ENCODE results near the gene FBXL5. TPM values are rescaled to one million over a fixed set of nuclear protein-coding genes. Genes with fewer than 3 reads are reported as not detected.
A peak's percentile ranks its signal among the peaks of the same experiment; 100 is the strongest.

The FBXL5 gene
- total and polyA plus RNA-seq, 2 of the 13 experiments (the other 11 are each of a cell fraction or from before 2014, with no cell fraction given) = 17.4 to 45.3 TPM

GRCh38 chr4:15688051-15688450, 32.9 kb upstream of the FBXL5 start:
- H3K27me3 ChIP-seq (ENCODE audit: control insufficient read depth in 1 of 2, insufficient read depth in 2 of 2, low read length in 2 of 2) = no peaks in the 10 kb centered on the region
- peaks cover 23% of the 10 kb centered on the region for H3K4me1 ChIP-seq (ENCODE audit: insufficient read depth, low read length)
- no peak overlapping the region for H2AFZ ChIP-seq (ENCODE audit: low read length)
- intact Hi-C loops (cut with micrococcal nuclease; ENCODE audit: unreplicated experiment) (loop anchor here (10.0 kb wide), 2 partner anchors 537 to 683 kb away; partner anchors contain the start of genes CPEB2 and TAPT1), in situ Hi-C loops (cut with HindIII; ENCODE audit: extremely low pct_ligation_motif_present, low pct_unique_long_range_greater_than_20kb) (no loop called here)
- no peak overlapping the region for H3K9ac ChIP-seq (ENCODE audit: insufficient read depth, low read depth, low read length)
- H3K4me2 ChIP-seq (ENCODE audit: low read depth, low read length) = no peak overlapping the region
- peaks cover 2 to 18% of the 10 kb centered on the region in 2 experiments; a peak in 3 of 5 replicates for H3K36me3 ChIP-seq (replicated peaks in 1 of 2; ENCODE audit: control insufficient read depth in 1 of 2, insufficient read depth in 2 of 2, low read length in 2 of 2)
- TF ChIP-seq ZNF556 (CRISPR knock-in tag; IDR thresholded peaks at IDR 0.05; ENCODE audit: borderline replicate concordance) = no peak
- TF ChIP-seq ZNF816 (CRISPR knock-in tag; IDR thresholded peaks at IDR 0.05; ENCODE audit: borderline replicate concordance) = no peak
- no peak overlapping the region for H3K27ac ChIP-seq (ENCODE audit: extremely low read length, insufficient read depth, low read length)
- 96% methylated on average over 5 of the region's 5 CpGs for WGBS (ENCODE audit: low lambda C conversion rate)
- CTCF ChIA-PET (ENCODE audit: low intra/inter-chr PET ratio, low total read pairs) = no interaction called here
- peaks cover 16% of the 10 kb centered on the region for H3K79me2 ChIP-seq (ENCODE audit: insufficient read depth, low read length)
- no TSS peak for BruUV-seq (replicated peaks)
- H3K4me3 ChIP-seq (replicated peaks in 1 of 3; ENCODE audit: insufficient read depth in 1 of 3, low read depth in 2 of 3, low read length in 3 of 3) = no peak overlapping the region
- POLR2A ChIA-PET = no interaction called here
- ATAC-seq (no peak), FAIRE-seq (no peak), DNase-seq (ENCODE audit: low spot score) (no peak)
- H3K9me3 ChIP-seq (ENCODE audit: low read length) = no peaks in the 10 kb centered on the region
- H4K20me1 ChIP-seq (ENCODE audit: insufficient read depth, low read length) = no peaks in the 10 kb centered on the region

GRCh38 chr4:15684498-15684897, 29.3 kb upstream of the FBXL5 start:
- POLR2A ChIA-PET = no interaction called here
- WGBS (ENCODE audit: low lambda C conversion rate) = 100% methylated on average over 1 of the region's 1 CpG
- DNase-seq (ENCODE audit: low spot score) = no peak
- Histone ChIP-seq H3K4me3 (replicated peaks in 1 of 3; ENCODE audit: insufficient read depth in 1 of 3, low read depth in 2 of 3, low read length in 3 of 3) (no peak overlapping the region), H3K36me3 (replicated peaks in 1 of 2; ENCODE audit: control insufficient read depth in 1 of 2, insufficient read depth in 2 of 2, low read length in 2 of 2) (peaks cover 2 to 18% of the 10 kb centered on the region in 2 experiments; a peak in 3 of 5 replicates), H3K4me2 (ENCODE audit: low read depth, low read length) (no peak overlapping the region), H3K9ac (ENCODE audit: insufficient read depth, low read depth, low read length) (no peak overlapping the region), H3K4me1 (ENCODE audit: insufficient read depth, low read length) (peaks cover 35% of the 10 kb centered on the region), H3K27ac (ENCODE audit: extremely low read length, insufficient read depth, low read length) (no peak overlapping the region), H2AFZ (ENCODE audit: low read length) (no peak overlapping the region), H3K79me2 (ENCODE audit: insufficient read depth, low read length) (peaks cover 43% of the 10 kb centered on the region), H3K27me3 (ENCODE audit: control insufficient read depth in 1 of 2, insufficient read depth in 2 of 2, low read length in 2 of 2) (no peaks in the 10 kb centered on the region; a peak in 1 of 5 replicates), H4K20me1 (ENCODE audit: insufficient read depth, low read length) (no peaks in the 10 kb centered on the region), H3K9me3 (ENCODE audit: low read length) (no peaks in the 10 kb centered on the region)
- peak; percentile 8 for FAIRE-seq
- no peak for ATAC-seq
- BruUV-seq (replicated peaks) = no TSS peak
- in situ Hi-C loops (cut with HindIII; ENCODE audit: extremely low pct_ligation_motif_present, low pct_unique_long_range_greater_than_20kb) (no loop called here), intact Hi-C loops (cut with micrococcal nuclease; ENCODE audit: unreplicated experiment) (loop anchor here (5.0 to 10.0 kb wide), 3 partner anchors 48 to 680 kb away; partner anchors contain the start of genes CPEB2 and TAPT1)
- TF ChIP-seq ZNF737 (CRISPR knock-in tag; IDR thresholded peaks at IDR 0.05; ENCODE audit: borderline replicate concordance) (no peak), ASH2L (IDR thresholded peaks at IDR 0.05; ENCODE audit: insufficient read length, low read depth, low read length) (no peak), NR2F6 (IDR thresholded peaks at IDR 0.05) (no peak), NR2F6 (CRISPR knock-in tag; IDR thresholded peaks at IDR 0.05) (no peak), FOXC1 (CRISPR knock-in tag; IDR thresholded peaks at IDR 0.05; ENCODE audit: borderline replicate concordance) (no peak), MED8 (CRISPR knock-in tag; IDR thresholded peaks at IDR 0.05; ENCODE audit: insufficient replicate concordance) (no peak), SATB2 (CRISPR knock-in tag; IDR thresholded peaks at IDR 0.05) (no peak), TOE1 (CRISPR knock-in tag; IDR thresholded peaks at IDR 0.05) (no peak), ZNF660 (CRISPR knock-in tag; IDR thresholded peaks at IDR 0.05; ENCODE audit: borderline replicate concordance, low read depth) (no peak), ZBTB3 (CRISPR knock-in tag; IDR thresholded peaks at IDR 0.05; ENCODE audit: borderline replicate concordance, low read depth) (no peak), ZNF605 (CRISPR knock-in tag; IDR thresholded peaks at IDR 0.05) (no peak), NKX3-1 (CRISPR knock-in tag; IDR thresholded peaks at IDR 0.05) (no peak), ARNT2 (CRISPR knock-in tag; IDR thresholded peaks at IDR 0.05; ENCODE audit: low read depth) (no peak), SCMH1 (CRISPR knock-in tag; IDR thresholded peaks at IDR 0.05; ENCODE audit: borderline replicate concordance) (no peak), SYNCRIP (IDR thresholded peaks at IDR 0.05; ENCODE audit: insufficient read depth, low read depth, low read length) (no peak), REPIN1 (CRISPR knock-in tag; IDR thresholded peaks at IDR 0.05; ENCODE audit: borderline replicate concordance, low read depth) (no peak)
- TF ChIP-seq, protein P1, sequence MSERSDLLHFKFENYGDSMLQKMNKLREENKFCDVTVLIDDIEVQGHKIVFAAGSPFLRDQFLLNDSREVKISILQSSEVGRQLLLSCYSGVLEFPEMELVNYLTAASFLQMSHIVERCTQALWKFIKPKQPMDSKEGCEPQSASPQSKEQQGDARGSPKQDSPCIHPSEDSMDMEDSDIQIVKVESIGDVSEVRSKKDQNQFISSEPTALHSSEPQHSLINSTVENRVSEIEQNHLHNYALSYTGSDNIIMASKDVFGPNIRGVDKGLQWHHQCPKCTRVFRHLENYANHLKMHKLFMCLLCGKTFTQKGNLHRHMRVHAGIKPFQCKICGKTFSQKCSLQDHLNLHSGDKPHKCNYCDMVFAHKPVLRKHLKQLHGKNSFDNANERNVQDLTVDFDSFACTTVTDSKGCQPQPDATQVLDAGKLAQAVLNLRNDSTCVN (CRISPR knock-in tag; IDR thresholded peaks at IDR 0.05; ENCODE audit: borderline replicate concordance) = no peak
- CTCF ChIA-PET (ENCODE audit: low intra/inter-chr PET ratio, low total read pairs) = no interaction called here
